ENCODE data around the gene ORC1. TPM values are rescaled to one million over a fixed set of nuclear protein-coding genes. Genes with fewer than 3 reads are reported as not detected.

ORC1 gene
- 3.4 TPM for total RNA-seq (ENCODE audit: unreplicated experiment)
- long read RNA-seq, partial matches to known transcripts, result 1 of 2 reads
- long read RNA-seq, other reads (novel, unspliced or antisense), result 0 of 2 reads

DNA sequence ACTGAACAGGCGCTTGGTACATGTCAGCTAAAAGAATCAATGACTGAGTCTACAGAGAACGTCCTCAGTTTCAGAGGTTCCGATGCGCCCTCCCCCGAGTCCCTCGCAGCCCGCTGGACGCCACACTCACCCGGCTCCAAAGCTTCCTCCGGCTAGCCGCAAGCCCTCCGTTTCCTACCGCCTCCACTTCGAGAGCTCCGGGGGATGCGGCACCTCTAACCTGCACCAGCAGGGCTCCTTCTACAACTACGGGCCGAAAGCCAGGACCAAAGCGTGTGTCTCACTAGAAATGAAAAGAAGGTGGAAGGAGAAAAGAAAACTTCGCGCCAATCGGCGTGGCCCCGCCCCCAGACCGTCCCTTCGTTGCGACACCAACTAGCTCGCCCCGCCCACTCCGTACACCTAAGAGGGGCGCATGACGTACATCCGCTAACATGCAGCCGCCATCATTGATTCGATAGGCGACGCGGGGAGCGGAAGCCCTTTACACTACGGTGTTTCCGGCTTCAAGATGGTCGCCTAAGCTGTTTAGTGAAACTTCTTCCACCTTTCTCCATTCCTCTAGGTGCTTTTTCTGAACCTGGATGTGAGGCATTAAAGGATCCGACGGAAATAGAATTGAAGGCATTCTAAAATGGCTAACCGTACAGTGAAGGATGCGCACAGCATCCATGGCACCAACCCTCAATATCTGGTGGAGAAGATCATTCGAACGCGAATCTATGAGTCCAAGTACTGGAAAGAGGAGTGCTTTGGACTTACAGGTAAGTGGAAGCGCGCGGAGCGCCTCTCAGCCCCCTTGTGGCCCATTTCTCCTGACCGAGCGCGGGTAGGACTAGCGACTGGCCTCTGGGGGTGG lies at the start of gene ORC1, which contains the start of gene PRPF38A:
ORC1 (minus strand) TSS at position 308 of the 859 bp plus-strand sequence. CDS start 2,200 bp downstream, outside the sequence.
PRPF38A (plus strand) TSS at position 487 of the 859 bp plus-strand sequence; CDS start at position 635, 148 bp downstream.
- Mint-ChIP-seq H3K27ac (ENCODE audit: unreplicated experiment) (peak within 1 kb of the TSS; percentile 85), H3K4me3 (ENCODE audit: unreplicated experiment) (peak within 1 kb of the TSS; percentile 100), H3K27me3 (ENCODE audit: unreplicated experiment) (peaks cover 2% of the 10 kb centered on the region), H3K9me3 (ENCODE audit: unreplicated experiment) (peaks cover 1% of the 10 kb centered on the region), H3K36me3 (ENCODE audit: unreplicated experiment) (no peaks in the 10 kb centered on the region), H3K4me1 (ENCODE audit: low read depth, unreplicated experiment) (peaks cover 5% of the 10 kb centered on the region)
- peak; percentile 98 for DNase-seq
- TF ChIP-seq, protein P1, sequence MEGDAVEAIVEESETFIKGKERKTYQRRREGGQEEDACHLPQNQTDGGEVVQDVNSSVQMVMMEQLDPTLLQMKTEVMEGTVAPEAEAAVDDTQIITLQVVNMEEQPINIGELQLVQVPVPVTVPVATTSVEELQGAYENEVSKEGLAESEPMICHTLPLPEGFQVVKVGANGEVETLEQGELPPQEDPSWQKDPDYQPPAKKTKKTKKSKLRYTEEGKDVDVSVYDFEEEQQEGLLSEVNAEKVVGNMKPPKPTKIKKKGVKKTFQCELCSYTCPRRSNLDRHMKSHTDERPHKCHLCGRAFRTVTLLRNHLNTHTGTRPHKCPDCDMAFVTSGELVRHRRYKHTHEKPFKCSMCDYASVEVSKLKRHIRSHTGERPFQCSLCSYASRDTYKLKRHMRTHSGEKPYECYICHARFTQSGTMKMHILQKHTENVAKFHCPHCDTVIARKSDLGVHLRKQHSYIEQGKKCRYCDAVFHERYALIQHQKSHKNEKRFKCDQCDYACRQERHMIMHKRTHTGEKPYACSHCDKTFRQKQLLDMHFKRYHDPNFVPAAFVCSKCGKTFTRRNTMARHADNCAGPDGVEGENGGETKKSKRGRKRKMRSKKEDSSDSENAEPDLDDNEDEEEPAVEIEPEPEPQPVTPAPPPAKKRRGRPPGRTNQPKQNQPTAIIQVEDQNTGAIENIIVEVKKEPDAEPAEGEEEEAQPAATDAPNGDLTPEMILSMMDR (IDR thresholded peaks at IDR 0.05; ENCODE audit: partially characterized antibody, unreplicated experiment), result peak; percentile 37

DNA sequence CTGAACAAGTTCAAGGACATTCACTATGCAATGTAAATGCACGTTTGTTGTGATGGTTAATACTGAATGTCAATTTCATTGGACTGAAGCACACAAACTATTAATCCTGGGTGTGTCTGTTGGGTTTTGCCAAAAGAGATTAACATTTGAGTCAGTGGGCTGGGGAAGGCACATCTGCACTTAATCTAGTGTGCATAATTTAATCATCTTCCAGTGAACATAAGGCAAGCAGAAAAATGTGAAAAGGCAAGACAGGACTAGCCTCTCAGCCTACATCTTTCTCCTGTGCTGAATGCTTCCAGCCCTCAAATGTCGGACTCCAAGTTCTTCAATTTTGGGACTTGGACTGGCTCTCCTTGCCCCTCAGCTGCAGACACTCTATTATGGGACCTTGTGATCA lies 40.2 kb upstream of the ORC1 start:
- TF ChIP-seq, protein P1 (IDR thresholded peaks at IDR 0.05; ENCODE audit: partially characterized antibody, unreplicated experiment), result no peak
- Mint-ChIP-seq H3K9me3 (ENCODE audit: unreplicated experiment) (no peaks in the 10 kb centered on the region), H3K4me1 (ENCODE audit: low read depth, unreplicated experiment) (no peaks in the 10 kb centered on the region), H3K27me3 (ENCODE audit: unreplicated experiment) (peaks cover 2% of the 10 kb centered on the region), H3K4me3 (ENCODE audit: unreplicated experiment) (no peak overlapping the region), H3K27ac (ENCODE audit: unreplicated experiment) (no peak overlapping the region), H3K36me3 (ENCODE audit: unreplicated experiment) (no peaks in the 10 kb centered on the region)
- DNase-seq, result no peak

GRCh38 chr1:52439976-52440375 lies 35.8 kb upstream of the ORC1 start:
- no peak for DNase-seq
- TF ChIP-seq, protein P1 (IDR thresholded peaks at IDR 0.05; ENCODE audit: partially characterized antibody, unreplicated experiment), result no peak
- H3K27me3 Mint-ChIP-seq (ENCODE audit: unreplicated experiment), result no peaks in the 10 kb centered on the region
- no peaks in the 10 kb centered on the region for H3K9me3 Mint-ChIP-seq (ENCODE audit: unreplicated experiment)
- no peaks in the 10 kb centered on the region for H3K36me3 Mint-ChIP-seq (ENCODE audit: unreplicated experiment)
- no peaks in the 10 kb centered on the region for H3K4me1 Mint-ChIP-seq (ENCODE audit: low read depth, unreplicated experiment)
- H3K27ac Mint-ChIP-seq (ENCODE audit: unreplicated experiment), result no peak overlapping the region
- no peak overlapping the region for H3K4me3 Mint-ChIP-seq (ENCODE audit: unreplicated experiment)

- no peaks in the 10 kb centered on the region for H3K27me3 Mint-ChIP-seq (ENCODE audit: unreplicated experiment)
- no peaks in the 10 kb centered on the region for H3K9me3 Mint-ChIP-seq (ENCODE audit: unreplicated experiment)
- TF ChIP-seq, protein P1 (IDR thresholded peaks at IDR 0.05; ENCODE audit: partially characterized antibody, unreplicated experiment), result no peak
- H3K4me3 Mint-ChIP-seq (ENCODE audit: unreplicated experiment), result no peak overlapping the region
- no peak overlapping the region for H3K27ac Mint-ChIP-seq (ENCODE audit: unreplicated experiment)
- no peaks in the 10 kb centered on the region for H3K36me3 Mint-ChIP-seq (ENCODE audit: unreplicated experiment)
- H3K4me1 Mint-ChIP-seq (ENCODE audit: low read depth, unreplicated experiment), result no peaks in the 10 kb centered on the region
- DNase-seq, result no peak
These were observed 32.6 kb upstream of the ORC1 start for GRCh38 chr1:52436817-52437216.

GRCh38 chr1:52435650-52436049 lies 31.4 kb upstream of the ORC1 start:
- Mint-ChIP-seq H3K9me3 (ENCODE audit: unreplicated experiment) (peaks cover 1% of the 10 kb centered on the region), H3K4me1 (ENCODE audit: low read depth, unreplicated experiment) (no peaks in the 10 kb centered on the region), H3K27me3 (ENCODE audit: unreplicated experiment) (peaks cover 2% of the 10 kb centered on the region), H3K27ac (ENCODE audit: unreplicated experiment) (no peak overlapping the region), H3K36me3 (ENCODE audit: unreplicated experiment) (no peaks in the 10 kb centered on the region), H3K4me3 (ENCODE audit: unreplicated experiment) (no peak overlapping the region)
- no peak for DNase-seq
- TF ChIP-seq, protein P1 (IDR thresholded peaks at IDR 0.05; ENCODE audit: partially characterized antibody, unreplicated experiment), result no peak
